GM23338 (cell line): Measurements from ENCODE around the gene SHISAL2A. TPM values are rescaled to one million over a fixed set of nuclear protein-coding genes. Genes with fewer than 3 reads are reported as not detected.

Experiments used
- ATAC-seq: fragments of 200-7000 bp; cut with Tn5 transposase; 3 replicates; pipeline ENCODE4 v1.9.1; 2020
- DNase-seq: peaks from one replicate; pipeline ENCODE4 v3.0.0-alpha.2; 2015; ENCODE audit warnings: low spot score
- H2AFZ ChIP-seq: fragments of 200-600 bp; sonication (generic); 2 replicates; pipeline ENCODE4 v1.8.0; 2016; ENCODE audit warnings: antibody characterized with exemption, mild to moderate bottlenecking, moderate library complexity
- H3F3A ChIP-seq: fragments of 200-600 bp; sonication (generic); replicated peaks from 2 replicates; pipeline ENCODE4 v1.8.0; 2017; ENCODE audit warnings: antibody characterized with exemption, mixed run types, low read depth
- H3K27ac ChIP-seq: fragments of 200-600 bp; sonication (generic); 2 replicates; pipeline ENCODE4 v1.6.1; 2016; ENCODE audit warnings: low read depth
- H3K27me3 ChIP-seq: fragments of 200-600 bp; sonication (generic); 2 replicates; pipeline ENCODE4 v1.8.0; 2016; ENCODE audit warnings: mild to moderate bottlenecking, mixed run types, moderate library complexity; ENCODE audit not compliant: insufficient read depth
- H3K36me3 ChIP-seq: fragments of 200-600 bp; sonication (generic); 2 replicates; pipeline ENCODE4 v1.8.0; 2016; ENCODE audit warnings: mild to moderate bottlenecking; ENCODE audit not compliant: insufficient read depth
- H3K4me1 ChIP-seq: fragments of 200-600 bp; sonication (generic); 2 replicates; pipeline ENCODE4 v1.8.0; 2016; ENCODE audit warnings: mild to moderate bottlenecking, moderate library complexity; ENCODE audit not compliant: insufficient read depth
- H3K4me2 ChIP-seq: fragments of 200-600 bp; sonication (generic); 2 replicates; pipeline ENCODE4 v1.7.1; 2017; ENCODE audit warnings: mixed run types
- H3K4me3 ChIP-seq: fragments of 200-600 bp; sonication (generic); 2 replicates; pipeline ENCODE4 v1.6.1; 2016; ENCODE audit warnings: mixed run types
- H3K79me2 ChIP-seq: fragments of 200-600 bp; sonication (generic); replicated peaks from 2 replicates; pipeline ENCODE4 v1.8.0; 2017; ENCODE audit warnings: mild to moderate bottlenecking; ENCODE audit not compliant: insufficient read depth
- H3K9me2 ChIP-seq: fragments of 200-600 bp; sonication (generic); 2 replicates; pipeline ENCODE4 v1.8.0; 2017; ENCODE audit not compliant: insufficient read depth
- H4K20me1 ChIP-seq: fragments of 200-600 bp; sonication (generic); replicated peaks from 2 replicates; pipeline ENCODE4 v1.8.0; 2017; ENCODE audit warnings: mild to moderate bottlenecking; ENCODE audit not compliant: insufficient read depth
- H3K27ac Mint-ChIP-seq: 2 replicates; pipeline ENCODE4 v1.8.0; 2020; ENCODE audit warnings: inconsistent platforms, mild to moderate bottlenecking, moderate library complexity, mixed read lengths
- H3K27me3 Mint-ChIP-seq: 3 replicates; pipeline ENCODE4 v1.8.0; 2022; ENCODE audit warnings: low read depth, mild to moderate bottlenecking, moderate library complexity, mixed read lengths, inconsistent platforms; ENCODE audit not compliant: insufficient read depth, poor library complexity
- H3K36me3 Mint-ChIP-seq: 3 replicates; pipeline ENCODE4 v1.8.0; 2021; ENCODE audit warnings: low read depth, mild to moderate bottlenecking, inconsistent platforms, moderate library complexity, mixed read lengths
- H3K4me1 Mint-ChIP-seq: 3 replicates; pipeline ENCODE4 v1.8.0; 2020; ENCODE audit warnings: mild to moderate bottlenecking, inconsistent platforms, mixed read lengths
- H3K4me3 Mint-ChIP-seq: 3 replicates; pipeline ENCODE4 v1.8.0; 2021; ENCODE audit warnings: moderate library complexity, mild to moderate bottlenecking, inconsistent platforms, mixed read lengths
- H3K9me3 Mint-ChIP-seq: 3 replicates; pipeline ENCODE4 v1.8.0; 2020; ENCODE audit warnings: moderate library complexity, mild to moderate bottlenecking, inconsistent platforms, mixed read lengths
- CREB1 ChIP-seq: fragments of 250-450 bp; sonication (Bioruptor Pico); IDR thresholded peaks from 2 replicates; pipeline ENCODE4 v1.5.0; 2020; ENCODE audit warnings: low read depth, mild to moderate bottlenecking, moderate library complexity
- CTCF ChIP-seq, 2 experiments: fragments of 200-600 bp in 1 of 2; sonication (generic) in 1 of 2; conservative IDR thresholded peaks; 2 replicates each; pipeline versions ENCODE4 v1.5.1 to v1.6.1; 2016 to 2017; ENCODE audit warnings: antibody characterized with exemption in 2 of 2, low read depth in 2 of 2, mild to moderate bottlenecking in 2 of 2, moderate library complexity in 1 of 2
- EZH2 ChIP-seq: fragments of 200-600 bp; sonication (generic); IDR thresholded peaks from one replicate; pipeline ENCODE4 v1.8.0; 2017; ENCODE audit warnings: antibody characterized with exemption, mild to moderate bottlenecking, low read depth; ENCODE audit not compliant: unreplicated experiment
- EZH2phosphoT487 ChIP-seq: fragments of 200-600 bp; sonication (generic); IDR thresholded peaks from one replicate; pipeline ENCODE4 v1.8.1; 2018; ENCODE audit warnings: antibody characterized with exemption; ENCODE audit not compliant: unreplicated experiment
- JUNB ChIP-seq: IDR thresholded peaks from one replicate; pipeline ENCODE4 v1.6.1; 2016; ENCODE audit warnings: antibody characterized with exemption; ENCODE audit not compliant: unreplicated experiment
- NANOG ChIP-seq: IDR thresholded peaks from 2 replicates; pipeline ENCODE4 v1.6.1; 2016; ENCODE audit warnings: antibody characterized with exemption, borderline replicate concordance
- POLR2AphosphoS5 ChIP-seq: IDR thresholded peaks from 2 replicates; pipeline ENCODE4 v1.6.1; 2016; ENCODE audit warnings: antibody characterized with exemption, low read depth
- STAT1 ChIP-seq: IDR thresholded peaks from one replicate; pipeline ENCODE4 v1.6.1; 2016; ENCODE audit warnings: antibody characterized with exemption; ENCODE audit not compliant: unreplicated experiment
- ZNF114 ChIP-seq: fragments of 250-450 bp; sonication (Bioruptor Pico); IDR thresholded peaks from 2 replicates; pipeline ENCODE4 v1.5.0; 2020; ENCODE audit warnings: mild to moderate bottlenecking, moderate library complexity
- ZNF331 ChIP-seq: fragments of 250-450 bp; sonication (Bioruptor Pico); IDR thresholded peaks from 2 replicates; pipeline ENCODE4 v1.5.0; 2020; ENCODE audit warnings: low read depth, mild to moderate bottlenecking, moderate library complexity
- polyA plus RNA-seq: library from polyadenylated mRNA; unstranded; fragments of >200 nt; fragmentation: Nextera tagmentation; extraction: Ambion mirVana; gene quantifications from 2 replicates; pipeline ENCODE4 v1.2.1, GENCODE V29; 2016
- total RNA-seq: library from RNA; depleted of rRNA; stranded (reverse); fragments of >200 nt; shearing (Covaris generic); gene quantifications from 2 replicates; pipeline ENCODE4 v1.2.3, GENCODE V29; 2014
- TF ChIP-seq, protein P1 (sequence below): IDR thresholded peaks from 2 replicates; pipeline ENCODE4 v1.6.1; 2016; ENCODE audit warnings: antibody characterized with exemption
- TF ChIP-seq, protein P2 (sequence below): fragments of 250-450 bp; sonication (Bioruptor Pico); IDR thresholded peaks from 2 replicates; pipeline ENCODE4 v1.5.0; 2020; ENCODE audit warnings: mild to moderate bottlenecking, moderate library complexity
- TF ChIP-seq, protein P3 (sequence below): IDR thresholded peaks from one replicate; pipeline ENCODE4 v1.6.1; 2018; ENCODE audit warnings: antibody characterized with exemption; ENCODE audit not compliant: unreplicated experiment

SHISAL2A gene
- total and polyA plus RNA-seq, 2 experiments from 2014 or later = 0.10 to 1.2 TPM

DNA sequence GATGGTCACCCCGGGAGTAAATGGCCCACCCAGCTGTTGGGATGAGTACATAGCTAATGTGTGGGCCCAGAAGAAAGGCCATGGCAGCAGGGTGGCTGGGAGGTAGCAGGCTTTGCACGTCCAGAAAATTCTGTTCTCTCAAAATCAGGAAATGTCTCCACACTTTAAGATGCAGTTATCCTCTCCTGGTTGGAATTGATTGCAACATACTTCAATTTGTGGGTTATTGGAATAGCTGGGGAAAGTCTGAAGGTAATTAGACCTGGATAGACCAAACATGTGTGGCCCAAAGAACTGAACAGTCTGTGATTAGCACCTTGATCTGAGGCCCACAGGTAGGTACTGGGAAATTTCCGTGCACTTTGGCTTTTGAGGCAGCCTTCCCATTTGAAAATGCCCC is 35.0 kb downstream of the SHISAL2A start:
- Mint-ChIP-seq H3K27me3 (peaks cover 8% of the 10 kb centered on the region), H3K36me3 (no peaks in the 10 kb centered on the region), H3K27ac (no peak overlapping the region), H3K4me1 (peaks cover 21% of the 10 kb centered on the region), H3K4me3 (no peak overlapping the region), H3K9me3 (no peaks in the 10 kb centered on the region)
- DNase-seq (no peak), ATAC-seq (no peak)
- no peaks in the 10 kb centered on the region for H3K79me2 ChIP-seq
- H4K20me1 ChIP-seq = no peaks in the 10 kb centered on the region
- no peaks in the 10 kb centered on the region for H3K36me3 ChIP-seq
- H3K4me3 ChIP-seq = no peak overlapping the region
- no peaks in the 10 kb centered on the region for H3K27me3 ChIP-seq
- H3K9me2 ChIP-seq = no peaks in the 10 kb centered on the region
- H3K4me1 ChIP-seq = peaks cover 6% of the 10 kb centered on the region
- no peak for TF ChIP-seq CREB1 (CRISPR knock-in tag)
- no peak for TF ChIP-seq EZH2phosphoT487
- TF ChIP-seq, protein P1, sequence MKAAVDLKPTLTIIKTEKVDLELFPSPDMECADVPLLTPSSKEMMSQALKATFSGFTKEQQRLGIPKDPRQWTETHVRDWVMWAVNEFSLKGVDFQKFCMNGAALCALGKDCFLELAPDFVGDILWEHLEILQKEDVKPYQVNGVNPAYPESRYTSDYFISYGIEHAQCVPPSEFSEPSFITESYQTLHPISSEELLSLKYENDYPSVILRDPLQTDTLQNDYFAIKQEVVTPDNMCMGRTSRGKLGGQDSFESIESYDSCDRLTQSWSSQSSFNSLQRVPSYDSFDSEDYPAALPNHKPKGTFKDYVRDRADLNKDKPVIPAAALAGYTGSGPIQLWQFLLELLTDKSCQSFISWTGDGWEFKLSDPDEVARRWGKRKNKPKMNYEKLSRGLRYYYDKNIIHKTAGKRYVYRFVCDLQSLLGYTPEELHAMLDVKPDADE = no peak
- no peak for TF ChIP-seq POLR2AphosphoS5
- no peak for TF ChIP-seq STAT1
- TF ChIP-seq CTCF (conservative IDR thresholded peaks at IDR 0.05; ENCODE audit: low read depth in 2 of 2) = no peak
- TF ChIP-seq, protein P2, sequence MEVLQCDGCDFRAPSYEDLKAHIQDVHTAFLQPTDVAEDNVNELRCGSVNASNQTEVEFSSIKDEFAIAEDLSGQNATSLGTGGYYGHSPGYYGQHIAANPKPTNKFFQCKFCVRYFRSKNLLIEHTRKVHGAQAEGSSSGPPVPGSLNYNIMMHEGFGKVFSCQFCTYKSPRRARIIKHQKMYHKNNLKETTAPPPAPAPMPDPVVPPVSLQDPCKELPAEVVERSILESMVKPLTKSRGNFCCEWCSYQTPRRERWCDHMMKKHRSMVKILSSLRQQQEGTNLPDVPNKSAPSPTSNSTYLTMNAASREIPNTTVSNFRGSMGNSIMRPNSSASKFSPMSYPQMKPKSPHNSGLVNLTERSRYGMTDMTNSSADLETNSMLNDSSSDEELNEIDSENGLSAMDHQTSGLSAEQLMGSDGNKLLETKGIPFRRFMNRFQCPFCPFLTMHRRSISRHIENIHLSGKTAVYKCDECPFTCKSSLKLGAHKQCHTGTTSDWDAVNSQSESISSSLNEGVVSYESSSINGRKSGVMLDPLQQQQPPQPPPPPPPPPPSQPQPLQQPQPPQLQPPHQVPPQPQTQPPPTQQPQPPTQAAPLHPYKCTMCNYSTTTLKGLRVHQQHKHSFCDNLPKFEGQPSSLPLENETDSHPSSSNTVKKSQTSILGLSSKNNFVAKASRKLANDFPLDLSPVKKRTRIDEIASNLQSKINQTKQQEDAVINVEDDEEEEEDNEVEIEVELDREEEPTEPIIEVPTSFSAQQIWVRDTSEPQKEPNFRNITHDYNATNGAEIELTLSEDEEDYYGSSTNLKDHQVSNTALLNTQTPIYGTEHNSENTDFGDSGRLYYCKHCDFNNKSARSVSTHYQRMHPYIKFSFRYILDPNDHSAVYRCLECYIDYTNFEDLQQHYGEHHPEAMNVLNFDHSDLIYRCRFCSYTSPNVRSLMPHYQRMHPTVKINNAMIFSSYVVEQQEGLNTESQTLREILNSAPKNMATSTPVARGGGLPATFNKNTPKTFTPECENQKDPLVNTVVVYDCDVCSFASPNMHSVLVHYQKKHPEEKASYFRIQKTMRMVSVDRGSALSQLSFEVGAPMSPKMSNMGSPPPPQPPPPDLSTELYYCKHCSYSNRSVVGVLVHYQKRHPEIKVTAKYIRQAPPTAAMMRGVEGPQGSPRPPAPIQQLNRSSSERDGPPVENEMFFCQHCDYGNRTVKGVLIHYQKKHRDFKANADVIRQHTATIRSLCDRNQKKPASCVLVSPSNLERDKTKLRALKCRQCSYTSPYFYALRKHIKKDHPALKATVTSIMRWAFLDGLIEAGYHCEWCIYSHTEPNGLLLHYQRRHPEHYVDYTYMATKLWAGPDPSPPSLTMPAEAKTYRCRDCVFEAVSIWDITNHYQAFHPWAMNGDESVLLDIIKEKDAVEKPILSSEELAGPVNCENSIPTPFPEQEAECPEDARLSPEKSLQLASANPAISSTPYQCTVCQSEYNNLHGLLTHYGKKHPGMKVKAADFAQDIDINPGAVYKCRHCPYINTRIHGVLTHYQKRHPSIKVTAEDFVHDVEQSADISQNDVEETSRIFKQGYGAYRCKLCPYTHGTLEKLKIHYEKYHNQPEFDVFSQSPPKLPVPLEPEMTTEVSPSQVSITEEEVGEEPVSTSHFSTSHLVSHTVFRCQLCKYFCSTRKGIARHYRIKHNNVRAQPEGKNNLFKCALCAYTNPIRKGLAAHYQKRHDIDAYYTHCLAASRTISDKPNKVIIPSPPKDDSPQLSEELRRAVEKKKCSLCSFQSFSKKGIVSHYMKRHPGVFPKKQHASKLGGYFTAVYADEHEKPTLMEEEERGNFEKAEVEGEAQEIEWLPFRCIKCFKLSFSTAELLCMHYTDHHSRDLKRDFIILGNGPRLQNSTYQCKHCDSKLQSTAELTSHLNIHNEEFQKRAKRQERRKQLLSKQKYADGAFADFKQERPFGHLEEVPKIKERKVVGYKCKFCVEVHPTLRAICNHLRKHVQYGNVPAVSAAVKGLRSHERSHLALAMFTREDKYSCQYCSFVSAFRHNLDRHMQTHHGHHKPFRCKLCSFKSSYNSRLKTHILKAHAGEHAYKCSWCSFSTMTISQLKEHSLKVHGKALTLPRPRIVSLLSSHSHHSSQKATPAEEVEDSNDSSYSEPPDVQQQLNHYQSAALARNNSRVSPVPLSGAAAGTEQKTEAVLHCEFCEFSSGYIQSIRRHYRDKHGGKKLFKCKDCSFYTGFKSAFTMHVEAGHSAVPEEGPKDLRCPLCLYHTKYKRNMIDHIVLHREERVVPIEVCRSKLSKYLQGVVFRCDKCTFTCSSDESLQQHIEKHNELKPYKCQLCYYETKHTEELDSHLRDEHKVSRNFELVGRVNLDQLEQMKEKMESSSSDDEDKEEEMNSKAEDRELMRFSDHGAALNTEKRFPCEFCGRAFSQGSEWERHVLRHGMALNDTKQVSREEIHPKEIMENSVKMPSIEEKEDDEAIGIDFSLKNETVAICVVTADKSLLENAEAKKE (CRISPR knock-in tag) = no peak
- no peak for TF ChIP-seq ZNF114 (CRISPR knock-in tag)
- no peak for TF ChIP-seq JUNB
- no peak for TF ChIP-seq ZNF331 (CRISPR knock-in tag)
- TF ChIP-seq NANOG = no peak
- TF ChIP-seq, protein P3, sequence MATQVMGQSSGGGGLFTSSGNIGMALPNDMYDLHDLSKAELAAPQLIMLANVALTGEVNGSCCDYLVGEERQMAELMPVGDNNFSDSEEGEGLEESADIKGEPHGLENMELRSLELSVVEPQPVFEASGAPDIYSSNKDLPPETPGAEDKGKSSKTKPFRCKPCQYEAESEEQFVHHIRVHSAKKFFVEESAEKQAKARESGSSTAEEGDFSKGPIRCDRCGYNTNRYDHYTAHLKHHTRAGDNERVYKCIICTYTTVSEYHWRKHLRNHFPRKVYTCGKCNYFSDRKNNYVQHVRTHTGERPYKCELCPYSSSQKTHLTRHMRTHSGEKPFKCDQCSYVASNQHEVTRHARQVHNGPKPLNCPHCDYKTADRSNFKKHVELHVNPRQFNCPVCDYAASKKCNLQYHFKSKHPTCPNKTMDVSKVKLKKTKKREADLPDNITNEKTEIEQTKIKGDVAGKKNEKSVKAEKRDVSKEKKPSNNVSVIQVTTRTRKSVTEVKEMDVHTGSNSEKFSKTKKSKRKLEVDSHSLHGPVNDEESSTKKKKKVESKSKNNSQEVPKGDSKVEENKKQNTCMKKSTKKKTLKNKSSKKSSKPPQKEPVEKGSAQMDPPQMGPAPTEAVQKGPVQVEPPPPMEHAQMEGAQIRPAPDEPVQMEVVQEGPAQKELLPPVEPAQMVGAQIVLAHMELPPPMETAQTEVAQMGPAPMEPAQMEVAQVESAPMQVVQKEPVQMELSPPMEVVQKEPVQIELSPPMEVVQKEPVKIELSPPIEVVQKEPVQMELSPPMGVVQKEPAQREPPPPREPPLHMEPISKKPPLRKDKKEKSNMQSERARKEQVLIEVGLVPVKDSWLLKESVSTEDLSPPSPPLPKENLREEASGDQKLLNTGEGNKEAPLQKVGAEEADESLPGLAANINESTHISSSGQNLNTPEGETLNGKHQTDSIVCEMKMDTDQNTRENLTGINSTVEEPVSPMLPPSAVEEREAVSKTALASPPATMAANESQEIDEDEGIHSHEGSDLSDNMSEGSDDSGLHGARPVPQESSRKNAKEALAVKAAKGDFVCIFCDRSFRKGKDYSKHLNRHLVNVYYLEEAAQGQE = no peak
- TF ChIP-seq EZH2 = no peak
- no peak overlapping the region for H3K27ac ChIP-seq
- H2AFZ ChIP-seq = no peak overlapping the region
- no peaks in the 10 kb centered on the region for H3F3A ChIP-seq
- no peak overlapping the region for H3K4me2 ChIP-seq
